SK-N-MC (cell line): ENCODE results near the gene JAM2.
A peak's percentile ranks its signal among the peaks of the same experiment; 100 is the strongest.
"Not testable (repeated sequence)": the region's sequence is repeated elsewhere in the genome, so short reads cannot be mapped to it uniquely, and the experiment has no call there.

Experiments used
- DNase-seq: peaks from one replicate; pipeline ENCODE4 v3.0.0-alpha.2; 2011; ENCODE audit warnings: low read depth, low spot score
- H3K27ac ChIP-seq: fragments of 200-600 bp; sonication (generic); 2 replicates; pipeline ENCODE4 v1.5.1; 2016; ENCODE audit warnings: mixed run types
- H3K36me3 ChIP-seq: fragments of 200-600 bp; sonication (generic); 2 replicates; pipeline ENCODE4 v1.6.1; 2017; ENCODE audit warnings: antibody characterized with exemption, low read length, mixed read lengths; ENCODE audit not compliant: insufficient read depth
- H3K4me3 ChIP-seq: fragments of 200-600 bp; sonication (generic); 2 replicates; pipeline ENCODE4 v1.5.1; 2016
- H3K9ac ChIP-seq: fragments of 200-600 bp; sonication (generic); 2 replicates; pipeline ENCODE4 v1.8.0; 2017; ENCODE audit warnings: mixed run types, mixed read lengths; ENCODE audit not compliant: insufficient read length
- H3K9me3 ChIP-seq: fragments of 200-600 bp; sonication (generic); 2 replicates; pipeline ENCODE4 v1.6.1; 2017; ENCODE audit warnings: low read depth, mild to moderate bottlenecking, antibody characterized with exemption, low read length, moderate library complexity, mixed read lengths
- EZH2 ChIP-seq: fragments of 200-600 bp; sonication (generic); IDR thresholded peaks from one replicate; pipeline ENCODE4 v1.6.1; 2017; ENCODE audit warnings: antibody characterized with exemption
- FOXP2 ChIP-seq: optimal IDR thresholded peaks from 2 replicates; pipeline ENCODE3; 2011; ENCODE audit warnings: mild to moderate bottlenecking, moderate library complexity; ENCODE audit not compliant: insufficient read depth; ENCODE audit errors: extremely low read length, control extremely low read depth
- POLR2AphosphoS5 ChIP-seq: IDR thresholded peaks from 2 replicates; pipeline ENCODE4 v1.6.1; 2012; ENCODE audit warnings: mild to moderate bottlenecking, low read depth, low read length, borderline replicate concordance

Gene JAM2

DNA sequence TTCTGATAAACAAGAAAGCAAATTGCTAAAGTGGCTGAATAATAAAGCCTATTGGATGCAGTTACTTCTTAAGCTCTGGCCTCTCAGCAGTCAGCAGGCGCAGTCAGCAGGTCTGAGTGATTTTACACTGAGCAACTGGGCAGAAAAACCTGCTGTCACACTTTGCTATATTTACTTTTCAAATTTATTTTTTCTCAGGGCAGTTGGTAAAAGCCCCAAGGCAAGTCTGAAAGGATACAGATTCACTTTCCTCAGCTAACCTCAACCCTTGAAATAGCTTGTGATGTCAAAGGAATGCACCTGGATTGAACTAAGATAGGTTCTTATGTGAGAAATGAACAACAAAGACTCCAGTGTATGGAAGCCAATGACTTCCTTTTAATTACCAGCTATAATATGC, 61.7 kb downstream of the JAM2 start:
- Histone ChIP-seq H3K36me3 (no peaks in the 10 kb centered on the region), H3K4me3 (no peak overlapping the region), H3K9me3 (no peaks in the 10 kb centered on the region), H3K27ac (no peak overlapping the region), H3K9ac (no peak overlapping the region)
- TF ChIP-seq EZH2: no peak
- TF ChIP-seq FOXP2: no peak
- TF ChIP-seq POLR2AphosphoS5: no peak
- no peak for DNase-seq

DNA sequence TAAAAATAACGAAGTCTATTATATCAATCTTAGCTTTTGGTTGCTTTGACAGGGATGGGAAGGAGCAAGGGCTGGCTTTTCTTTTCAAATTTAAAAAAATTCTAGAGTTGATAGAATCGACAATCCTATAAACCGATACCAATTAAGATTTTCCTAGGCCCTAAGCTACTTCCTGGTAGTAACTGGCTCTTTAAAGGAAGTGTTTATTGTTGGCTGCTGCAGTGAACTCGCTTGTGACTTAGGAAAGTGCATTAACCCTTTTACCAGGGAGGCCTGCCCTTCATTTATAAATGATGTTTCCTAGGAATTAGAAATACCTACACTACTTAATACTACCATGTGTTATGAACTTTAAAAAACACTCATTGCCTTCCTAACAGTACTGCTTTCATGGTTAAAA, 62.5 kb downstream of the JAM2 start:
- DNase-seq: no peak
- Histone ChIP-seq H3K36me3 (no peaks in the 10 kb centered on the region), H3K9me3 (no peaks in the 10 kb centered on the region), H3K27ac (no peak overlapping the region), H3K9ac (no peak overlapping the region), H3K4me3 (no peak overlapping the region)
- TF ChIP-seq POLR2AphosphoS5 (no peak), EZH2 (no peak), FOXP2 (no peak)

DNA sequence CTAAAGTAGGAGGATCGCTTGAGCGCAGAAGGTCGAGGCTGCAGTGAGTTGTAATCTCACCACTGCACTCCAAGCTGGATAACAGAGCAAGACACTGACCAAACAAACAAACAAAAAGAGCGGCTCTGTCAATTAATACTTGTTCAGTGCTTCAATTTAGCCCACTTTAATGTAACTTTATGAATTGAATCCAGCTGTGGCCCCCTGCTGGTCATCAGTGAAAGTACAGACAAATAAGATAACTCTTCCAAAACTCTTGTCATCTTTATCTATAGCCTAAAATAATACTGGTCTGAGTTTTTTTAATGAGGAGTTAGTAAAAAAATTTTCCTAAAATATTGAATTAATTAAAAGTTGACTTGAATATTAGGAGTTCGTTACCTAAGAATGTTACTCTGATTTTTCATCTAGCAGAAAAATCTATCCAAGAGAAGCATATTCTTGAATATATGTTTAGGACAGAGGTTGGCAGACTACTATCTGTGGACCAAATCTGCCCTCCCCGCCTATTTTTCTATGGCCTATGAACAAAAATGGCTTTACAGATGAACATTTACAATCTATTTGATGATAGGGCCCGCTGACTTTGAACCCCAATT, 69.5 kb downstream of the JAM2 start:
- Histone ChIP-seq H3K9me3 (no peaks in the 10 kb centered on the region), H3K9ac (no peak overlapping the region), H3K36me3 (no peaks in the 10 kb centered on the region), H3K27ac (no peak overlapping the region), H3K4me3 (no peak overlapping the region)
- DNase-seq: peak; percentile 28
- no peak for TF ChIP-seq EZH2

DNA sequence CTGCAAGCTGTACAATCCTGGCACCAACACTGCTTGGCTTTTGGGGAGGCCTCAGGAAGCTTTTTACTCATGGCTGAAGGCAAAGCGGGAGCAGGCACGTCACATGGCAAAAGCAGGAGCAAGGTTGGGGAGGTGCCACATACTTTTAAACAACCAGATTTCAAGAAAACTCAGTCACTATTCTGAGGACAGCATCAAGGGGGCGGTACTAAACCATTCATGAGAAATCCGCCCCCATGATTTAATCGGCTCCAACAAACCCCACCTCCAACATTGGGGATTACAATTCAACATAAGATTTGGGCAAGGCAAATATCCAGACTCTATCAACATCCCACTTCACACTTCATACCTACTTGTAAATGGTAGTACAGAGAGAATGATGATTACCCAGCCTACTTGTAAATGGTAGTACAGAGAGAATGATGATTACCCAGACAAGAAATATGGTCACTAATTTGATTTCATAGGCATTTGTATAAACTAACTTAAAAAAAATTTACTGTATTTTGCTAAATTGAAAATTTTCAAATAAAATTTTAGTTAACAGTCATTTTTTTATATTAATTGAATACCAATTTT, 70.7 kb downstream of the JAM2 start:
- no peak for DNase-seq
- Histone ChIP-seq H3K9me3 (no peaks in the 10 kb centered on the region), H3K36me3 (no peaks in the 10 kb centered on the region), H3K27ac (no peak overlapping the region), H3K9ac (no peak overlapping the region), H3K4me3 (no peak overlapping the region)
- TF ChIP-seq FOXP2 (no peak), EZH2 (no peak), POLR2AphosphoS5 (no peak)

DNA sequence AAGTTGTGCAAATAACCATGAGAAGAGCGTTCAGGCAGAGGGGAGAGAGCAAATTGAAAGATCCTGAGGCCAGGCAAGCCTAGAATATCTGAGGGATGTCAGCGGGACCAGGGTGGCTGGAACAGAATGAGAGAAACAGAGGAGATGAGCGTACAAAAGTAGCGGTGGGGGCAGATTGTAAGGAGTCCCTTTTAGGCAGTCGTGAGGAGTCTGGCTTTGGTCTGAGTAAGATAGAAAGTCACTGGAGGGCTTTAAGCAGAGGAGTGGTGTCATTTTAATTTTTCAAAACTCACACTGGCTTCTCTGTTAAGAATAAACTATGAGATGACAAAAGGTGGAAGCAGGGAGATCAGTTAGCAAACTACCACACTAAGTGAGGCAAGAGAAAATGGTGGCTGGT, 71.5 kb downstream of the JAM2 start:
- Histone ChIP-seq H3K36me3 (no peaks in the 10 kb centered on the region), H3K9me3 (no peaks in the 10 kb centered on the region), H3K4me3 (no peak overlapping the region), H3K9ac (no peak overlapping the region), H3K27ac (no peak overlapping the region)
- DNase-seq: no peak
- no peak for TF ChIP-seq FOXP2

DNA sequence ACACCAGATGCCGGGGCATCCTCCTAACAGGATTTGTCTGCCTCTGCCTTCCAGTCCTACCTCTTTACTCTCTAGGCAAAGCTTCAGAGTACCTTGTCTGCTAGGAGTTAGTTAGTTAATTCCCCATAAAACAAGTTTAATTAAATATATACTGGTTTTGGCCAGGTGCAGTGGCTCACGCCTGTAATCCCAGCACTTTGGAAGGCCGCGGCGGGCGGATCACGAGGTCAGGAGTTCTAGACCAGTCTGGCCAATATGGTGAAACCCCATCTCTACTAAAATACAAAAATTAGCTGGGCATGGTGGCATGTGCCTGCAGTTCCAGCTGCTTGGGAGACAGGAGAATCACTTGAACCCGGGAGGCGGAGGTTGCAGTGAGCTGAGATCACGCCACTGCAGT, 75.0 kb downstream of the JAM2 start:
- not testable (repeated sequence) for H3K9ac ChIP-seq, DNase-seq, H3K4me3 ChIP-seq, H3K36me3 ChIP-seq, H3K27ac ChIP-seq, H3K9me3 ChIP-seq

DNA sequence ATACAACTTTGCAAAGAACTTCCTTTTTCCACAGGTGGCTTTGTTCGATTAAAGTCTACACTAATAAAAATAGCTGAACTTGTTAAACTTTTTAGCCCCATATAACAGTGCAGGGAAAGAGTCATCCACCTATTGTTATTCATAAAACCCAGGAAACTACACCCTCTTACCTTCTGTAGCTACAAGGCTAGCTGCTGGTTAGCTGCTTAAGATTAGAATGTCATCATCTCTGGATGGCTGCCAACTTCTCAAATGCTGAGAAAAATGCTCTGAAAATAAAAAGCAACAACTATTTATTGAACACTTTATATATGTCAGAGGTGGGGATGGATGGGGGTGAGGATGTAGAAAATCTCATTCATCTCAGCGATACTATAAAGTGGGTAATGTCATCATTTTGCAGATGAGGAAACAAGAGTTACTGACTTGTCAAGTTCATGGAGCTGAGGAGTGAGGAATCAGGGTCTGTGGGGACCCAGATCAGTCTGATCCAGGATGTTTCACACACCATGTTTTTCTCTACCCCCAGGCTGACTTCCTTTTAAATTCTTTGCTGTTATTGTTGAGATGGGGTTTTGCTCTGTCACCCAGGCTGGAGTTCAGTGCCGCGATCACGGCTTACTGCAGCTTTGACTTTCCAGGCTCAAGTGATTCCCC, 78.6 kb downstream of the JAM2 start:
- Histone ChIP-seq H3K36me3 (peaks cover 14% of the 10 kb centered on the region), H3K27ac (peak overlapping the region; percentile 20; the same call in 1 of the 2 replicates), H3K9me3 (no peaks in the 10 kb centered on the region), H3K9ac (no peak overlapping the region), H3K4me3 (no peak overlapping the region)
- no peak for DNase-seq
- TF ChIP-seq EZH2 (no peak), FOXP2 (no peak), POLR2AphosphoS5 (no peak)

DNA sequence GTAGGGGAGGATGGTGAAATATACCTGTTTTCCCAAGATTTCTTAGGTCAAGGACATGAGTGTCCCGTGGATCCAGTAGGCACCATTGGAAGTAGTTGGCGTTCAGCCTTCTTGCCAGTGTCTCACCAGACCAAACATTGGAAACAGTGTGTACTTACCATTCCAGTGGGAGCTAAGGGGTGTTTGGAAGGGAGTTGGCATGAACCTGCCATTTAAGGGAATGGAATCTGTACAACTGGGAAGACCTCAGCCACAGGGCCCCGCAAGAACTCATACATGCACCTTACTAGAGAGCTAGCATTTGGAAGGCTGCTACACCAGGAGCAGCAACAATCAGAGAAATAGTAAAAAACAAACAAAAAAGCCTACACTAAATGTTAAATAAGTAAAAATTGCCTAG, 82.9 kb downstream of the JAM2 start:
- Histone ChIP-seq H3K27ac (no peak overlapping the region), H3K36me3 (peaks cover 55% of the 10 kb centered on the region)
- no peak for DNase-seq

DNA sequence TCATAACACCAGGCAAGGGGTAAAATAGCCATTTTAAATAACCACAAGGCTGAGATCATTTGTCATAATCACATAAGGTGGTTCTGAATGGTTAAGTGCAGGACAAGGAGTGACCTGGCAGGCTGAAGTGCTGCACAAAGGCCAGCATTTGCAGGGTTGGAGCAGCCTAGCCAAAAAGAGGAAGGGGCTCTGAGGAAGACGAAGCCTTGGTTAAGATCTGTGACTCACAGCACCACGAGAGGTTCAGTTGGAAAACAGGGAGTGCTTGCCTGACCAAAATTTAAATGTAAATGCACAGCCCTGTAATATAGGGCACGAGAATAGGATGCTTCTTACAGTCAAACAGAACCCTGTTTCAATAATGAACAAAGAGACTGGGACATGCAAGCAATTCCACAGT, 83.6 kb downstream of the JAM2 start:
- TF ChIP-seq FOXP2 (no peak), EZH2 (no peak), POLR2AphosphoS5 (no peak)
- no peak overlapping the region for H3K9ac ChIP-seq
- no peak for DNase-seq
- H3K4me3 ChIP-seq: no peak overlapping the region
- no peaks in the 10 kb centered on the region for H3K9me3 ChIP-seq
- H3K36me3 ChIP-seq: peaks cover 61% of the 10 kb centered on the region
- no peak overlapping the region for H3K27ac ChIP-seq

More for the DNA sequence above, 82.9 kb downstream of the JAM2 start:
- TF ChIP-seq FOXP2 (no peak), EZH2 (no peak), POLR2AphosphoS5 (no peak)
- H3K9me3 ChIP-seq: no peaks in the 10 kb centered on the region
- H3K9ac ChIP-seq: no peak overlapping the region
- H3K4me3 ChIP-seq: no peak overlapping the region
